KMS-11 (cell line): ENCODE measurements around the gene TEN1.

Experiments
- H2AFZ ChIP-seq: fragments of 200-600 bp; sonication (generic); 2 replicates; pipeline ENCODE4 v1.6.1; 2016; ENCODE audit warnings: antibody characterized with exemption, mixed run types, low read depth
- H3K27ac ChIP-seq: fragments of 200-600 bp; sonication (generic); 2 replicates; pipeline ENCODE4 v1.6.1; 2016; ENCODE audit warnings: mild to moderate bottlenecking, mixed run types
- H3K27me3 ChIP-seq: fragments of 200-600 bp; sonication (generic); 2 replicates; pipeline ENCODE4 v1.6.1; 2017; ENCODE audit warnings: mild to moderate bottlenecking, low read depth, mixed run types, moderate library complexity; ENCODE audit not compliant: insufficient read depth
- H3K36me3 ChIP-seq: fragments of 200-600 bp; sonication (generic); 2 replicates; pipeline ENCODE4 v1.6.1; 2017; ENCODE audit warnings: mild to moderate bottlenecking, mixed run types; ENCODE audit not compliant: insufficient read depth
- H3K4me1 ChIP-seq: fragments of 200-600 bp; sonication (generic); 2 replicates; pipeline ENCODE4 v1.6.1; 2016; ENCODE audit warnings: mild to moderate bottlenecking, low read depth, mixed run types; ENCODE audit not compliant: poor library complexity, severe bottlenecking
- H3K4me2 ChIP-seq: fragments of 200-600 bp; sonication (generic); 2 replicates; pipeline ENCODE4 v1.7.0; 2016; ENCODE audit warnings: mild to moderate bottlenecking, mixed run types
- H3K4me3 ChIP-seq: fragments of 200-600 bp; sonication (generic); IDR thresholded peaks from 2 replicates; pipeline ENCODE4 v1.6.1; 2017; ENCODE audit warnings: low read depth, low read length, mixed read lengths; ENCODE audit not compliant: insufficient read depth
- H3K79me2 ChIP-seq: fragments of 200-600 bp; sonication (generic); 2 replicates; pipeline ENCODE4 v1.6.1; 2016; ENCODE audit warnings: low read depth, mixed run types; ENCODE audit not compliant: insufficient read depth
- H3K9ac ChIP-seq: fragments of 200-600 bp; sonication (generic); 2 replicates; pipeline ENCODE4 v1.6.1; 2016; ENCODE audit warnings: mild to moderate bottlenecking, mixed run types
- H4K20me1 ChIP-seq: fragments of 200-600 bp; sonication (generic); 2 replicates; pipeline ENCODE4 v1.6.1; 2016; ENCODE audit warnings: mild to moderate bottlenecking, mixed run types; ENCODE audit not compliant: insufficient read depth
- CTCF ChIP-seq: fragments of 200-600 bp; sonication (generic); conservative IDR thresholded peaks from 2 replicates; pipeline ENCODE4 v1.6.1; 2017; ENCODE audit warnings: low read depth, mild to moderate bottlenecking, antibody characterized with exemption, low read length, moderate library complexity, mixed read lengths

The TEN1 gene

GRCh38 chr17:76022973-76023899, 44.2 kb downstream of the TEN1 start:
- Histone ChIP-seq H3K4me2 (no peak overlapping the region), H3K36me3 (no peaks in the 10 kb centered on the region)

GRCh38 chr17:76023900-76024237, 44.8 kb downstream of the TEN1 start:
- H3K27me3 ChIP-seq = no peaks in the 10 kb centered on the region; the same call in 1 of the 2 replicates
- H3K4me1 ChIP-seq = no peaks in the 10 kb centered on the region
- H3K9ac ChIP-seq = no peak overlapping the region
- H3K36me3 ChIP-seq = no peaks in the 10 kb centered on the region
- no peak for TF ChIP-seq CTCF
- H3K4me2 ChIP-seq = no peak overlapping the region
- no peaks in the 10 kb centered on the region for H4K20me1 ChIP-seq
- no peak overlapping the region for H3K4me3 ChIP-seq
- no peak overlapping the region for H3K27ac ChIP-seq
- H2AFZ ChIP-seq = no peak overlapping the region
- no peaks in the 10 kb centered on the region for H3K79me2 ChIP-seq

More at GRCh38 chr17:76022973-76023899, 44.2 kb downstream of the TEN1 start:
- H3K79me2 ChIP-seq = no peaks in the 10 kb centered on the region
- no peaks in the 10 kb centered on the region for H4K20me1 ChIP-seq
- no peak overlapping the region for H2AFZ ChIP-seq
- H3K27me3 ChIP-seq = no peaks in the 10 kb centered on the region; the same call in 1 of the 2 replicates
- H3K4me3 ChIP-seq = no peak overlapping the region
- no peaks in the 10 kb centered on the region for H3K4me1 ChIP-seq
- no peak overlapping the region for H3K27ac ChIP-seq
- H3K9ac ChIP-seq = no peak overlapping the region
- no peak for TF ChIP-seq CTCF

GRCh38 chr17:76024353-76024752, 45.3 kb downstream of the TEN1 start:
- H3K27me3 ChIP-seq = no peaks in the 10 kb centered on the region; the same call in 1 of the 2 replicates
- H3K9ac ChIP-seq = no peak overlapping the region
- no peaks in the 10 kb centered on the region for H4K20me1 ChIP-seq
- H3K36me3 ChIP-seq = no peaks in the 10 kb centered on the region
- no peak overlapping the region for H3K27ac ChIP-seq
- TF ChIP-seq CTCF = no peak
- H3K4me2 ChIP-seq = no peak overlapping the region
- no peaks in the 10 kb centered on the region for H3K4me1 ChIP-seq
- no peaks in the 10 kb centered on the region for H3K79me2 ChIP-seq
- H3K4me3 ChIP-seq = no peak overlapping the region
- no peak overlapping the region for H2AFZ ChIP-seq

GRCh38 chr17:76025294-76025693, 46.3 kb downstream of the TEN1 start:
- Histone ChIP-seq H3K9ac (no peak overlapping the region), H3K27me3 (no peaks in the 10 kb centered on the region; the same call in 1 of the 2 replicates), H3K27ac (no peak overlapping the region), H3K79me2 (no peaks in the 10 kb centered on the region), H4K20me1 (no peaks in the 10 kb centered on the region), H3K4me2 (no peak overlapping the region), H3K4me3 (no peak overlapping the region), H3K36me3 (no peaks in the 10 kb centered on the region), H3K4me1 (no peaks in the 10 kb centered on the region), H2AFZ (no peak overlapping the region)
- TF ChIP-seq CTCF = no peak
